Vagina (tissue), 2 donors: ENCODE measurements around the gene ASB13. TPM values are rescaled to one million over a fixed set of nuclear protein-coding genes. Genes with fewer than 3 reads are reported as not detected.

Experiments used
- DNase-seq, 2 donors: peaks; one replicate each; pipeline ENCODE4 v3.0.0-alpha.2; 2017; ENCODE audit errors: extremely low spot score in 2 of 2
- H3K27ac ChIP-seq: fragments of 200-600 bp; sonication (generic); one replicate; pipeline ENCODE4 v1.5.1; 2019
- H3K27me3 ChIP-seq: fragments of 200-600 bp; sonication (generic); one replicate; pipeline ENCODE4 v1.5.1; 2019
- H3K36me3 ChIP-seq, 2 donors: fragments of 200-600 bp; sonication (generic); one replicate each; pipeline ENCODE4 v1.5.1; 2017 to 2019
- H3K4me1 ChIP-seq: fragments of 200-600 bp; sonication (generic); one replicate; pipeline ENCODE4 v1.5.1; 2019
- H3K4me3 ChIP-seq, 2 donors: fragments of 200-600 bp; sonication (generic); 1 replicate in 1 of 2; 2 replicates in 1 of 2; pipeline ENCODE4 v1.5.1; 2016 to 2019
- H3K9me3 ChIP-seq: fragments of 200-600 bp; sonication (generic); one replicate; pipeline ENCODE4 v1.5.1; 2019
- POLR2A ChIP-seq, 2 donors: fragments of 450-650 bp; IDR thresholded peaks; one replicate each; pipeline ENCODE4 v1.6.1; 2017; ENCODE audit warnings: antibody characterized with exemption in 2 of 2, mild to moderate bottlenecking in 2 of 2, moderate library complexity in 2 of 2
- POLR2AphosphoS5 ChIP-seq, 2 donors: sonication (generic); formaldehyde crosslinking; IDR thresholded peaks; one replicate each; pipeline ENCODE4 v1.9.0; 2017; ENCODE audit warnings: antibody characterized with exemption in 2 of 2, mild to moderate bottlenecking in 2 of 2, low read depth in 1 of 2; ENCODE audit not compliant: insufficient read depth in 1 of 2
- intact Hi-C: fragments of 100-400 bp; cut with DNase I; formaldehyde crosslinking; loops from one replicate; pipeline ENCODE4 v1.15.1; 2023
- total RNA-seq: library from RNA; depleted of rRNA; stranded (reverse); fragments of >200 nt; gene quantifications from one replicate; pipeline ENCODE4 v1.2.3, GENCODE V29; 2016
- TF ChIP-seq, protein P1 (sequence below), 3 experiments: fragments of 450-650 bp in 2 of 3; fragments of 200-600 bp in 1 of 3; sonication (generic) in 1 of 3; IDR thresholded peaks; one replicate each; pipeline ENCODE4 v1.5.1; 2017 to 2019; ENCODE audit warnings: antibody characterized with exemption in 3 of 3, mild to moderate bottlenecking in 2 of 3, moderate library complexity in 2 of 3

The ASB13 gene
- total RNA-seq, 1 donor from 2014 or later, result 17.4 TPM

DNA sequence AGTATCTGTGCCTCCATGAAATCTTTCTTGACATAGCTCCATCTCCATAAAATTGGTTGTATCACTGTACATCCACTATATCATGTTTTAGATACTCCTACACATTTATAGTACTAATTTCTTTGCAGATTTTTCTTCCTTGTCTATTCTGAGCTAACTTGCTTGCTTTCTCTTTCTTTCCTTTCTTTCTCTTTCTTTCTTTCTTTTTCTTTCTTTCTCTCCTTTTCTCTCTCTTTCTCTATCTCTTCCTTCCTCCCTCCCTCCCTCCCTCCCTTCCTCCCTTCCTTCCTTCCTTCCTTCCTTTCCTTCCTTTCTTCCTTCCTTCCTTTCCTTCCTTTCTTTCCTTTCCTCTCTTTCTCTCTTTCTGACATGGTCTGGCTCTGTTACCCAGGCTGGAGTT lies 42.0 kb upstream of the ASB13 start:
- intact Hi-C loops, result no loop called here
- Histone ChIP-seq H3K4me3 (no peak overlapping the region), H3K27me3 (no peaks in the 10 kb centered on the region), H3K27ac (no peak overlapping the region), H3K9me3 (no peaks in the 10 kb centered on the region), H3K36me3 (no peaks in the 10 kb centered on the region), H3K4me1 (peaks cover 10% of the 10 kb centered on the region)
- no peak for DNase-seq
- TF ChIP-seq POLR2AphosphoS5 (IDR thresholded peaks at IDR 0.05; ENCODE audit: insufficient read depth in 1 of 2, low read depth in 1 of 2) (no peak), POLR2A (IDR thresholded peaks at IDR 0.05) (no peak)
- TF ChIP-seq, protein P1, sequence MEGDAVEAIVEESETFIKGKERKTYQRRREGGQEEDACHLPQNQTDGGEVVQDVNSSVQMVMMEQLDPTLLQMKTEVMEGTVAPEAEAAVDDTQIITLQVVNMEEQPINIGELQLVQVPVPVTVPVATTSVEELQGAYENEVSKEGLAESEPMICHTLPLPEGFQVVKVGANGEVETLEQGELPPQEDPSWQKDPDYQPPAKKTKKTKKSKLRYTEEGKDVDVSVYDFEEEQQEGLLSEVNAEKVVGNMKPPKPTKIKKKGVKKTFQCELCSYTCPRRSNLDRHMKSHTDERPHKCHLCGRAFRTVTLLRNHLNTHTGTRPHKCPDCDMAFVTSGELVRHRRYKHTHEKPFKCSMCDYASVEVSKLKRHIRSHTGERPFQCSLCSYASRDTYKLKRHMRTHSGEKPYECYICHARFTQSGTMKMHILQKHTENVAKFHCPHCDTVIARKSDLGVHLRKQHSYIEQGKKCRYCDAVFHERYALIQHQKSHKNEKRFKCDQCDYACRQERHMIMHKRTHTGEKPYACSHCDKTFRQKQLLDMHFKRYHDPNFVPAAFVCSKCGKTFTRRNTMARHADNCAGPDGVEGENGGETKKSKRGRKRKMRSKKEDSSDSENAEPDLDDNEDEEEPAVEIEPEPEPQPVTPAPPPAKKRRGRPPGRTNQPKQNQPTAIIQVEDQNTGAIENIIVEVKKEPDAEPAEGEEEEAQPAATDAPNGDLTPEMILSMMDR (IDR thresholded peaks at IDR 0.05), result no peak

- Histone ChIP-seq H3K4me1 (peaks cover 48% of the 10 kb centered on the region), H3K36me3 (no peaks in the 10 kb centered on the region), H3K27ac (no peak overlapping the region), H3K9me3 (no peaks in the 10 kb centered on the region), H3K27me3 (no peaks in the 10 kb centered on the region), H3K4me3 (no peak overlapping the region)
- no peak for TF ChIP-seq POLR2AphosphoS5 (IDR thresholded peaks at IDR 0.05; ENCODE audit: insufficient read depth in 1 of 2, low read depth in 1 of 2)
- TF ChIP-seq, protein P1 (IDR thresholded peaks at IDR 0.05), result no peak
- TF ChIP-seq POLR2A (IDR thresholded peaks at IDR 0.05), result no peak
- no peak for DNase-seq
- intact Hi-C loops, result no loop called here
These were observed 31.7 kb upstream of the ASB13 start for GRCh38 chr10:5698062-5698461.

DNA sequence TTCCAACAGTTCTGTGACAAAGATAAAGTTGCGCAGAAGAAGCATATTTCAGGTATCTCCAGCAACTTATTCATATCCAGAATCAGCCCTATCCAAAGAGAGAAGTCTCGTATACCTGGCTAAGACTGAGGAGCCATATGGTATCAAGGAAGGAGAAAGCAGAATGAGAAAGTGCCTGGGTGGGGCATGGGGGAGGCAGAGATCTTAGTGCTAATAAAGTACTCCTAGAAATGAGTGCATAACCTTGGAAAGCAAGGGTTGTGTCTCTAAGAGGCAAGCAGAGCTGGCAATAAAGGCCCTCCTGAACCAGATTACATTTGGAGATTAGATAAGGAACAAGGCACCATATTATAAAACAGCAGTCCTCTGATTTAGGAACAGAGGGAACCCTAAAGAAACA lies 30.9 kb upstream of the ASB13 start:
- H3K36me3 ChIP-seq, result no peaks in the 10 kb centered on the region
- H3K4me3 ChIP-seq, result no peak overlapping the region
- no peak overlapping the region for H3K27ac ChIP-seq
- H3K9me3 ChIP-seq, result no peaks in the 10 kb centered on the region
- H3K4me1 ChIP-seq, result peaks cover 55% of the 10 kb centered on the region
- intact Hi-C loops, result no loop called here
- no peaks in the 10 kb centered on the region for H3K27me3 ChIP-seq
- TF ChIP-seq POLR2A (IDR thresholded peaks at IDR 0.05) (no peak), POLR2AphosphoS5 (IDR thresholded peaks at IDR 0.05; ENCODE audit: insufficient read depth in 1 of 2, low read depth in 1 of 2) (no peak)
- TF ChIP-seq, protein P1 (IDR thresholded peaks at IDR 0.05), result no peak
- no peak for DNase-seq

GRCh38 chr10:5694573-5694972 lies 28.2 kb upstream of the ASB13 start:
- intact Hi-C loops, result no loop called here
- TF ChIP-seq, protein P1 (IDR thresholded peaks at IDR 0.05), result no peak
- TF ChIP-seq POLR2AphosphoS5 (IDR thresholded peaks at IDR 0.05; ENCODE audit: insufficient read depth in 1 of 2, low read depth in 1 of 2), result no peak
- no peak for TF ChIP-seq POLR2A (IDR thresholded peaks at IDR 0.05)

GRCh38 chr10:5692461-5693358 lies 26.3 kb upstream of the ASB13 start:
- DNase-seq, result no peak
- Histone ChIP-seq H3K27ac (peak overlapping the region; percentile 71), H3K27me3 (no peaks in the 10 kb centered on the region), H3K4me1 (peaks cover 45% of the 10 kb centered on the region), H3K36me3 (no peaks in the 10 kb centered on the region), H3K9me3 (no peaks in the 10 kb centered on the region), H3K4me3 (peak overlapping the region; percentile 54 to 57)
- no peak for TF ChIP-seq POLR2A (IDR thresholded peaks at IDR 0.05)
- TF ChIP-seq POLR2AphosphoS5 (IDR thresholded peaks at IDR 0.05; ENCODE audit: insufficient read depth in 1 of 2, low read depth in 1 of 2), result peak in 1 of 2 donors; percentile 16
- intact Hi-C loops, result no loop called here

More at GRCh38 chr10:5694573-5694972, 28.2 kb upstream of the ASB13 start:
- Histone ChIP-seq H3K9me3 (no peaks in the 10 kb centered on the region), H3K27ac (no peak overlapping the region), H3K4me1 (peaks cover 56% of the 10 kb centered on the region), H3K36me3 (no peaks in the 10 kb centered on the region), H3K4me3 (no peak overlapping the region), H3K27me3 (no peaks in the 10 kb centered on the region)
- DNase-seq, result no peak
